ENCODE measurements around the gene NUDT3. TPM values are rescaled to one million over a fixed set of nuclear protein-coding genes. Genes with fewer than 3 reads are reported as not detected.

The NUDT3 gene
- total and polyA plus RNA-seq, 9 of the 15 experiments (the other 6 are each of a cell fraction or from before 2014, with no cell fraction given), result 5.4 to 81.2 (median 56.4) TPM

- in situ Hi-C loops (cut with MboI) (no loop called here), intact Hi-C loops (cut with micrococcal nuclease) (loop anchor here (2.0 to 10.0 kb wide), 2 partner anchors 67 to 117 kb away; no protein-coding TSS in a partner anchor)
- Histone ChIP-seq H3K36me3 (ENCODE audit: control insufficient read depth, insufficient read depth, low read length) (peaks cover 14% of the 10 kb centered on the region; the same call in 1 of the 3 replicates), H3K79me2 (ENCODE audit: control insufficient read depth, insufficient read depth, low read length) (peaks cover 66% of the 10 kb centered on the region), H3K4me3 (peak overlapping the region; percentile 91), H3K9ac (ENCODE audit: insufficient read depth in 1 of 2, low read depth in 2 of 2, low read length in 2 of 2) (peak overlapping the region; percentile 85 to 96), H3K4me2 (ENCODE audit: insufficient read depth, low read length) (peak overlapping the region; percentile 91), H3K27ac (ENCODE audit: extremely low read depth, low read depth, low read length) (peak overlapping the region; percentile 96), H3K9me1 (ENCODE audit: control insufficient read depth, insufficient read depth, low read length) (no peaks in the 10 kb centered on the region), H4K20me1 (replicated peaks; ENCODE audit: control insufficient read depth, insufficient read depth, low read length) (no peaks in the 10 kb centered on the region; the same call in 1 of the 2 replicates), H2AFZ (ENCODE audit: low read depth, low read length) (peak overlapping the region; percentile 69), H3K27me3 (ENCODE audit: control insufficient read depth in 2 of 2, insufficient read depth in 2 of 2, low read length in 2 of 2) (no peaks in the 10 kb centered on the region), H3K4me1 (replicated peaks in 1 of 2; ENCODE audit: control insufficient read depth in 2 of 2, insufficient read depth in 2 of 2, low read length in 2 of 2) (peaks cover 19 to 23% of the 10 kb centered on the region in 2 experiments; a peak in 4 of 5 replicates), H3K9me3 (replicated peaks; ENCODE audit: control insufficient read depth, insufficient read depth, low read depth, low read length) (no peaks in the 10 kb centered on the region; the same call in 1 of the 2 replicates)
- BruUV-seq (replicated peaks), result no TSS peak
- ATAC-seq, result no peak; the same call in 2 of the 3 replicates
- DNase-seq (ENCODE audit: extremely low read depth in 1 of 4, low spot score in 3 of 4), result no peak
- ChIA-PET CTCF (ENCODE audit: low intra/inter-chr PET ratio) (interaction anchor here (0.7 to 3.1 kb wide), 2 partner anchors 142 to 204 kb away, joined by 3 to 15 read pairs; partner anchors contain the start of gene SMIM29), POLR2A (interaction anchor here (0.7 to 2.2 kb wide), 12 partner anchors 9 to 168 kb away, joined by 3 to 9 read pairs (median 4); no protein-coding TSS in a partner anchor)
- WGBS (ENCODE audit: insufficient coverage, low coverage, missing lambda C conversion rate), result 0% methylated on average over 5 of the region's 5 CpGs
- no peak for FAIRE-seq
- TF ChIP-seq CBX3 (IDR thresholded peaks at IDR 0.05; ENCODE audit: borderline replicate concordance in 1 of 2, low read length in 2 of 2) (no peak), ZNF165 (CRISPR knock-in tag; IDR thresholded peaks at IDR 0.05; ENCODE audit: borderline replicate concordance) (no peak), ILF3 (IDR thresholded peaks at IDR 0.05; ENCODE audit: borderline replicate concordance) (no peak), MCM2 (IDR thresholded peaks at IDR 0.05; ENCODE audit: low read depth) (no peak), NCOA2 (IDR thresholded peaks at IDR 0.05; ENCODE audit: partially characterized antibody in 2 of 2) (no peak), CHAMP1 (IDR thresholded peaks at IDR 0.05) (no peak), GATAD2B (IDR thresholded peaks at IDR 0.05; ENCODE audit: borderline replicate concordance) (no peak), ZNF217 (CRISPR knock-in tag; IDR thresholded peaks at IDR 0.05) (no peak), ZNF518B (CRISPR knock-in tag; IDR thresholded peaks at IDR 0.05) (no peak), RREB1 (CRISPR knock-in tag; IDR thresholded peaks at IDR 0.05) (no peak), ZNF445 (CRISPR knock-in tag; IDR thresholded peaks at IDR 0.05; ENCODE audit: low read depth) (no peak)
Observed at GRCh38 chr6:34391473-34391785, 1.0 kb downstream of the NUDT3 start.
